PC-3 (cell line): Measurements from ENCODE around the gene OR51E1. TPM values are rescaled to one million over a fixed set of nuclear protein-coding genes. Genes with fewer than 3 reads are reported as not detected.

ENCODE experiments used
- ATAC-seq: fragments of 200-7000 bp; cut with Tn5 transposase; 2 replicates; pipeline ENCODE4 v1.9.1; 2020; ENCODE audit warnings: mild to moderate bottlenecking, moderate library complexity
- BruUV-seq: library from RNA; stranded (reverse); fragments of 400-500 nt; replicated peaks from 2 replicates; lab custom pipeline; 2021; lab: Mats Ljungman, UMichigan
- CTCF ChIA-PET: fragments of 300-600 bp; sonication (Branson Sonifier 250); formaldehyde crosslinking; loops from one replicate; lab custom pipeline; 2022; ENCODE audit warnings: antibody characterized with exemption; lab: Charles Lee
- POLR2A ChIA-PET: fragments of 300-600 bp; sonication (Branson Sonifier 250); formaldehyde crosslinking; loops from one replicate; lab custom pipeline; 2022; ENCODE audit warnings: antibody characterized with exemption; ENCODE audit not compliant: unreplicated experiment; lab: Charles Lee
- DNase-seq: peaks from one replicate; pipeline ENCODE4 v3.0.0-alpha.2; 2015
- H2AFZ ChIP-seq: fragments of 300-600 bp; sonication (generic); 2 replicates; pipeline ENCODE4 v1.6.0; 2016; ENCODE audit warnings: antibody characterized with exemption, low read length
- H3F3A ChIP-seq: fragments of 300-600 bp; sonication (generic); one replicate; pipeline ENCODE4 v1.6.0; 2017; ENCODE audit warnings: antibody characterized with exemption, low read length, control low read depth, mild to moderate bottlenecking; ENCODE audit not compliant: unreplicated experiment
- H3K27ac ChIP-seq: fragments of 300-600 bp; sonication (generic); 2 replicates; pipeline ENCODE4 v1.5.1; 2016; ENCODE audit warnings: mild to moderate bottlenecking, low read length
- H3K27me3 ChIP-seq: fragments of 300-600 bp; sonication (generic); 2 replicates; pipeline ENCODE4 v1.6.1; 2016; ENCODE audit warnings: low read length, mixed read lengths
- H3K36me3 ChIP-seq: fragments of 300-600 bp; sonication (generic); 2 replicates; pipeline ENCODE4 v1.6.1; 2016; ENCODE audit warnings: low read depth, mixed run types, low read length, mixed read lengths
- H3K4me1 ChIP-seq: fragments of 300-600 bp; sonication (generic); 2 replicates; pipeline ENCODE4 v1.5.1; 2016; ENCODE audit warnings: low read length; ENCODE audit not compliant: insufficient read depth
- H3K4me2 ChIP-seq: fragments of 300-600 bp; sonication (generic); 2 replicates; pipeline ENCODE4 v1.6.0; 2016; ENCODE audit warnings: low read length
- H3K4me3 ChIP-seq: fragments of 300-600 bp; sonication (generic); 2 replicates; pipeline ENCODE4 v1.5.1; 2016; ENCODE audit warnings: mild to moderate bottlenecking, low read length, mixed read lengths
- H3K79me2 ChIP-seq: fragments of 300-600 bp; sonication (generic); 2 replicates; pipeline ENCODE4 v1.6.1; 2017; ENCODE audit warnings: low read length, mixed read lengths
- H3K9ac ChIP-seq: fragments of 300-600 bp; sonication (generic); 2 replicates; pipeline ENCODE4 v1.6.0; 2016; ENCODE audit warnings: mild to moderate bottlenecking, low read length
- H3K9me2 ChIP-seq: fragments of 300-600 bp; sonication (generic); replicated peaks from 2 replicates; pipeline ENCODE4 v1.6.1; 2016; ENCODE audit warnings: mixed run types, low read length, mixed read lengths
- H3K9me3 ChIP-seq: fragments of 300-600 bp; sonication (generic); 2 replicates; pipeline ENCODE4 v1.6.1; 2016; ENCODE audit warnings: low read length, mixed read lengths
- H4K20me1 ChIP-seq: fragments of 300-600 bp; sonication (generic); 2 replicates; pipeline ENCODE4 v1.6.1; 2016; ENCODE audit warnings: low read length, mixed read lengths
- EZH2 ChIP-seq: fragments of 300-600 bp; sonication (generic); IDR thresholded peaks from one replicate; pipeline ENCODE4 v1.6.1; 2017; ENCODE audit warnings: antibody characterized with exemption, mild to moderate bottlenecking, low read length; ENCODE audit not compliant: unreplicated experiment
- EZH2phosphoT487 ChIP-seq: fragments of 300-600 bp; sonication (generic); IDR thresholded peaks from 2 replicates; pipeline ENCODE4 v1.6.1; 2018; ENCODE audit warnings: mild to moderate bottlenecking, antibody characterized with exemption, low read length, borderline replicate concordance
- intact Hi-C: fragments of 100-400 bp; cut with micrococcal nuclease; formaldehyde crosslinking; loops from 2 replicates; pipeline ENCODE4 v1.9.0; 2023
- total RNA-seq: library from RNA; depleted of rRNA; stranded (reverse); fragments of >200 nt; gene quantifications from 2 replicates; pipeline ENCODE4 v1.2.3, GENCODE V29; 2014
- TF ChIP-seq, protein P1 (sequence below): fragments of 300-600 bp; sonication (generic); conservative IDR thresholded peaks from 2 replicates; pipeline ENCODE4 v1.5.1; 2017; ENCODE audit warnings: antibody characterized with exemption, low read depth, mild to moderate bottlenecking, low read length

OR51E1 gene
- total RNA-seq, 1 experiment from 2014 or later, result not detected

DNA sequence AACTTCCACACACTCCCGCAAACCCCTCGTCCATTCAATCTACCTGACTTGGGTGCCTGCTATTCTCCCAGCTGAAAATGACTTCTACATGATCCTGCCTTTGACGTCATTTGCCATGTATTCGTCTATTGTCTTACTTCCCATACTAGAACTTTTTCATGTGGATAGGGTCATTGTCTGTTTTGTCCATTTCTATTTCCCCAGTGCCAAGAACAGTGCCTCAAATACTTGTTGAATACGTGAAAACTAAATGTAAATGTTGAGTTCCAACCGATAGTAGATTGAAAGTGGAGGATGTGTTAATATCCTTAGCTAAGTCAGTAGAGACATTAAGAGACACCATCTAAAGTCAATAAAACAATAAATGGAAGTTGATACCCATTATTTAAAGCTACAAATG is 36.7 kb upstream of the OR51E1 start:
- ATAC-seq, result no peak
- Histone ChIP-seq H4K20me1 (no peaks in the 10 kb centered on the region), H2AFZ (peak overlapping the region; percentile 99), H3K9me2 (no peaks in the 10 kb centered on the region), H3K9me3 (no peaks in the 10 kb centered on the region), H3K4me2 (peak overlapping the region; percentile 81), H3K9ac (peak overlapping the region; percentile 75), H3F3A (no peaks in the 10 kb centered on the region), H3K27ac (no peak overlapping the region), H3K4me1 (peaks cover 15% of the 10 kb centered on the region), H3K4me3 (peak overlapping the region; percentile 75), H3K79me2 (no peaks in the 10 kb centered on the region), H3K27me3 (no peaks in the 10 kb centered on the region), H3K36me3 (no peaks in the 10 kb centered on the region)
- ChIA-PET POLR2A (no interaction called here), CTCF (no interaction called here)
- intact Hi-C loops, result no loop called here
- DNase-seq, result no peak
- BruUV-seq, result no TSS peak
- TF ChIP-seq EZH2phosphoT487, result no peak
- TF ChIP-seq, protein P1, sequence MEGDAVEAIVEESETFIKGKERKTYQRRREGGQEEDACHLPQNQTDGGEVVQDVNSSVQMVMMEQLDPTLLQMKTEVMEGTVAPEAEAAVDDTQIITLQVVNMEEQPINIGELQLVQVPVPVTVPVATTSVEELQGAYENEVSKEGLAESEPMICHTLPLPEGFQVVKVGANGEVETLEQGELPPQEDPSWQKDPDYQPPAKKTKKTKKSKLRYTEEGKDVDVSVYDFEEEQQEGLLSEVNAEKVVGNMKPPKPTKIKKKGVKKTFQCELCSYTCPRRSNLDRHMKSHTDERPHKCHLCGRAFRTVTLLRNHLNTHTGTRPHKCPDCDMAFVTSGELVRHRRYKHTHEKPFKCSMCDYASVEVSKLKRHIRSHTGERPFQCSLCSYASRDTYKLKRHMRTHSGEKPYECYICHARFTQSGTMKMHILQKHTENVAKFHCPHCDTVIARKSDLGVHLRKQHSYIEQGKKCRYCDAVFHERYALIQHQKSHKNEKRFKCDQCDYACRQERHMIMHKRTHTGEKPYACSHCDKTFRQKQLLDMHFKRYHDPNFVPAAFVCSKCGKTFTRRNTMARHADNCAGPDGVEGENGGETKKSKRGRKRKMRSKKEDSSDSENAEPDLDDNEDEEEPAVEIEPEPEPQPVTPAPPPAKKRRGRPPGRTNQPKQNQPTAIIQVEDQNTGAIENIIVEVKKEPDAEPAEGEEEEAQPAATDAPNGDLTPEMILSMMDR, result no peak
- TF ChIP-seq EZH2, result no peak

DNA sequence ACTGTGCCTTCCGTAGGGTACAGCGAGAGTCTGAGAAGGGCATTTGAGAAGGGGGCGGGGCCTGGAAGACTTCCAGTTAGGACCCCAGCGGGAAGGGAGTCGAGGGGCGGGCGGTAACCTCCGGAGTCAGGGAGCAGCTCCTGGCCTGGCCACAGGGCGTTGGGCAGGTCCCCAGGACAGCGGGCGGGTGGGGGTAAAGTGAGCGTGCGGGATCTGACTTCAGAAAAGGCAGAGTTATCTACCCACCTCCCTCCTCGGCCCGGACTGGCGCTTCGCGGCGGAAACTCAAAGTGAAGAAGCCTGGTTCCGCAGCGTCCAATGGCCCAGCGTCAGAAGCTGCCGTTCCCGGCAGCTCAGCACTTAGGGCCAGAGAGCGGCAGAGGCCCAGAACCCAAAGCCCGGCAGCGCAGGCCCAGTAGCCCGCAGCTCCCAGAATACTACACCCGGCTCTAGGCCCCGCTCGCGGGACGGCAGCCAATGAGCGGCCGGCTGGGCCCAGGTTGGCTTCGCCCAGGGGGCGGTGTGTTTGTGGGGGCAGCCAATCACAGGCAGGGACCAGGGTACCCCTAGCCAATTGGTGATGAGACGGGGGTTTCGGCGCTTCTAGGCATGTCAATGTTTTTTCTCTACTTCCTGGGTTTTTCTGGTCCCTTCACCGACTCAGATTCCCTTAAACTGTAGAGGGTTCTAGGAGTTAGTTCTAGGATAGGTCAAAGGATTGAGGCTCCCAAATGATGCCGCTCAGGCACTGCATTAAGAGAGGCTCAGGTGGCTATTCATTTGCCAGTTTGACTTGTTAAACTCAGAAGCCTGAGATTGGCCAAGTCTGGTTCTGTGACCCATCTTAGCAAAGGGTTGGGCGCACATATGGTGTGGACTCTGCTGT is 35.8 kb upstream of the OR51E1 start, which contains the start of gene TRIM68:
Gene TRIM68 (minus strand): TSS at position 451 of the 886 bp plus-strand sequence. CDS start 2,727 bp downstream, outside the sequence.
- no peaks in the 10 kb centered on the region for H3K79me2 ChIP-seq
- BruUV-seq, result TSS peak; percentile 68
- peak within 1 kb of the TSS; percentile 75 for H3K9ac ChIP-seq
- peak; percentile 94 for DNase-seq
- intact Hi-C loops, result no loop called here
- peak within 1 kb of the TSS; percentile 35 for H3K27ac ChIP-seq
- no peaks in the 10 kb centered on the region for H3F3A ChIP-seq
- peak within 1 kb of the TSS; percentile 99 for H2AFZ ChIP-seq
- H3K27me3 ChIP-seq, result no peaks in the 10 kb centered on the region
- H3K4me2 ChIP-seq, result peak within 1 kb of the TSS; percentile 81
- H3K4me1 ChIP-seq, result peaks cover 15% of the 10 kb centered on the region
- no peaks in the 10 kb centered on the region for H4K20me1 ChIP-seq
- POLR2A ChIA-PET, result no interaction called here
- CTCF ChIA-PET, result no interaction called here
- TF ChIP-seq, protein P1, result no peak
- TF ChIP-seq EZH2phosphoT487 (no peak), EZH2 (no peak)
- H3K9me3 ChIP-seq, result no peaks in the 10 kb centered on the region
- H3K4me3 ChIP-seq, result peak within 1 kb of the TSS; percentile 75
- no peaks in the 10 kb centered on the region for H3K9me2 ChIP-seq
- ATAC-seq, result peak; percentile 99
- H3K36me3 ChIP-seq, result no peaks in the 10 kb centered on the region
